Left ventricle myocardium inferior (tissue), 1 donor: ENCODE results near the gene RAB10. TPM values are rescaled to one million over a fixed set of nuclear protein-coding genes. Genes with fewer than 3 reads are reported as not detected.
A peak's percentile ranks its signal among the peaks of the same experiment; 100 is the strongest.
"Not testable (repeated sequence)": the region's sequence is repeated elsewhere in the genome, so short reads cannot be mapped to it uniquely, and the experiment has no call there.

Experiments used
- DNase-seq: peaks from one replicate; pipeline ENCODE4 v3.0.0-alpha.2; 2020
- H3K27ac ChIP-seq: fragments of 200-600 bp; replicated peaks from 2 replicates; pipeline ENCODE4 v1.8.0; 2021
- H3K27me3 ChIP-seq: fragments of 200-600 bp; 2 replicates; pipeline ENCODE4 v1.8.0; 2021; ENCODE audit warnings: low read depth
- H3K36me3 ChIP-seq: fragments of 200-600 bp; 2 replicates; pipeline ENCODE4 v1.8.0; 2021
- H3K4me1 ChIP-seq: fragments of 200-600 bp; 2 replicates; pipeline ENCODE4 v1.8.0; 2021
- H3K4me3 ChIP-seq: fragments of 200-600 bp; 2 replicates; pipeline ENCODE4 v1.8.0; 2021; ENCODE audit warnings: mild to moderate bottlenecking, moderate library complexity
- H3K9me3 ChIP-seq: fragments of 200-600 bp; replicated peaks from 2 replicates; pipeline ENCODE4 v1.8.0; 2021
- CTCF ChIP-seq: fragments of 200-600 bp; IDR thresholded peaks from 2 replicates; pipeline ENCODE4 v1.8.0; 2021; ENCODE audit warnings: antibody characterized with exemption, mild to moderate bottlenecking, borderline replicate concordance
- intact Hi-C: fragments of 100-400 bp; cut with micrococcal nuclease; formaldehyde crosslinking; loops from one replicate; pipeline ENCODE4 v1.11.0; 2022
- total RNA-seq: library from RNA; stranded (reverse); fragmentation: NEBNext Ultra II Directional; extraction: Animal tissue kit (Norgen Biotek cat#: 25700); gene quantifications from one replicate; pipeline ENCODE4 v1.2.1, GENCODE V29; 2021
- donor health status: DM: no; HTN: yes; CAD: no; lungs with severe emphysema.

RAB10 gene
- total RNA-seq, 1 donor from 2014 or later = 86.1 TPM

- intact Hi-C loops = no loop called here
- no peak for DNase-seq
- Histone ChIP-seq H3K27ac (no peak overlapping the region), H3K36me3 (no peaks in the 10 kb centered on the region), H3K4me3 (no peak overlapping the region), H3K9me3 (no peaks in the 10 kb centered on the region), H3K4me1 (peaks cover 14% of the 10 kb centered on the region), H3K27me3 (peaks cover 4% of the 10 kb centered on the region)
- no peak for TF ChIP-seq CTCF
Observed at GRCh38 chr2:26010943-26011342, 22.9 kb upstream of the RAB10 start.

- TF ChIP-seq CTCF = no peak
- intact Hi-C loops = no loop called here
- no peak overlapping the region for H3K27ac ChIP-seq
- peaks cover 4% of the 10 kb centered on the region for H3K27me3 ChIP-seq
- no peaks in the 10 kb centered on the region for H3K36me3 ChIP-seq
- peaks cover 14% of the 10 kb centered on the region for H3K4me1 ChIP-seq
- DNase-seq = no peak
- no peak overlapping the region for H3K4me3 ChIP-seq
- H3K9me3 ChIP-seq = no peaks in the 10 kb centered on the region
Observed at GRCh38 chr2:26011609-26011989, 22.3 kb upstream of the RAB10 start.

GRCh38 chr2:26011990-26012856 lies 21.7 kb upstream of the RAB10 start:
- H3K4me3 ChIP-seq = no peak overlapping the region
- DNase-seq = peak; percentile 47

GRCh38 chr2:26013668-26014067 lies 20.2 kb upstream of the RAB10 start:
- Histone ChIP-seq H3K9me3 (no peaks in the 10 kb centered on the region), H3K36me3 (no peaks in the 10 kb centered on the region), H3K4me1 (peaks cover 30% of the 10 kb centered on the region), H3K4me3 (no peak overlapping the region), H3K27me3 (peaks cover 4% of the 10 kb centered on the region), H3K27ac (no peak overlapping the region)
- intact Hi-C loops = no loop called here
- DNase-seq = no peak
- TF ChIP-seq CTCF = no peak

More at GRCh38 chr2:26011990-26012856, 21.7 kb upstream of the RAB10 start:
- Histone ChIP-seq H3K27ac (peak overlapping the region; percentile 30), H3K4me1 (peaks cover 15% of the 10 kb centered on the region), H3K9me3 (no peaks in the 10 kb centered on the region), H3K36me3 (no peaks in the 10 kb centered on the region), H3K27me3 (peaks cover 4% of the 10 kb centered on the region)
- intact Hi-C loops = no loop called here
- no peak for TF ChIP-seq CTCF

GRCh38 chr2:26016012-26016705 lies 17.7 kb upstream of the RAB10 start:
- H3K36me3 ChIP-seq = no peaks in the 10 kb centered on the region
- H3K27ac ChIP-seq = no peak overlapping the region
- peaks cover 31% of the 10 kb centered on the region for H3K4me1 ChIP-seq
- no peaks in the 10 kb centered on the region for H3K9me3 ChIP-seq
- intact Hi-C loops = no loop called here
- no peak for DNase-seq
- no peaks in the 10 kb centered on the region for H3K27me3 ChIP-seq
- no peak overlapping the region for H3K4me3 ChIP-seq
- TF ChIP-seq CTCF = no peak

GRCh38 chr2:26016706-26017045 lies 17.2 kb upstream of the RAB10 start:
- H3K4me3 ChIP-seq, H3K36me3 ChIP-seq, DNase-seq, H3K9me3 ChIP-seq, intact Hi-C loops, H3K27me3 ChIP-seq, H3K27ac ChIP-seq: not testable (repeated sequence)
- peaks cover 31% of the 10 kb centered on the region for H3K4me1 ChIP-seq
